SK-N-MC (cell line): ENCODE results near the gene TUBA1B.

ENCODE experiments used
- FOXP2 ChIP-seq: optimal IDR thresholded peaks from 2 replicates; pipeline ENCODE3; 2011; ENCODE audit warnings: mild to moderate bottlenecking, moderate library complexity; ENCODE audit not compliant: insufficient read depth; ENCODE audit errors: extremely low read length, control extremely low read depth
- POLR2AphosphoS5 ChIP-seq: IDR thresholded peaks from 2 replicates; pipeline ENCODE4 v1.6.1; 2012; ENCODE audit warnings: mild to moderate bottlenecking, low read depth, low read length, borderline replicate concordance

DNA sequence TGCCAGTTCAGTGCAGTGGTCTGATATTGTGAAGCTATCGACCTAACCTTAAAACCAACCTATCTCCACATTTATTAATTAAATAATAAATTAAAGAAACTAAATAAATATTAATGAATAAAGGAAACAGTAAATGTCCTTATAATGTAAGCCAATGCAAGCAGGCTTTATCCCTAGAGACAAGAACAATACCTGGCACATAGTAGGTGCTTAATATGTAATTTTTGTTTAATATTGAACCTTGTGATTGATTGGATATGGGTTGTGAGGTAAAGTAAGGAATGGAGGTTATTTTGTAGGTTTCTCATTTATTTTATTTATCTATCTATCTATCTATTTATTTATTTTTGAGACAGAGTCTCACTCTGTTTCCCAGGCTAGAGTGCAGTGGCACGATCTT lies 7.8 kb upstream of the TUBA1B start:
- TF ChIP-seq POLR2AphosphoS5 (no peak), FOXP2 (no peak)
